ENCODE measurements around the gene MLN.

Gene MLN

GRCh38 chr6:33841070-33841469 is 37.3 kb upstream of the MLN start:
- TF ChIP-seq CTCF (conservative IDR thresholded peaks at IDR 0.05; ENCODE audit: low read length) = no peak
- DNase-seq (ENCODE audit: low read depth) = no peak

GRCh38 chr6:33840048-33840926 is 36.5 kb upstream of the MLN start:
- no peak for TF ChIP-seq CTCF (conservative IDR thresholded peaks at IDR 0.05; ENCODE audit: low read length)
- DNase-seq (ENCODE audit: low read depth) = peak; percentile 96
- no peak overlapping the region for H3K4me3 ChIP-seq (ENCODE audit: low read length)

More at GRCh38 chr6:33841070-33841469, 37.3 kb upstream of the MLN start:
- H3K4me3 ChIP-seq (ENCODE audit: low read length) = no peak overlapping the region

GRCh38 chr6:33839399-33840047 is 35.7 kb upstream of the MLN start:
- no peak for TF ChIP-seq CTCF (conservative IDR thresholded peaks at IDR 0.05; ENCODE audit: low read length)
- no peak overlapping the region for H3K4me3 ChIP-seq (ENCODE audit: low read length)
- no peak for DNase-seq (ENCODE audit: low read depth)

GRCh38 chr6:33838983-33839382 is 35.2 kb upstream of the MLN start:
- DNase-seq (ENCODE audit: low read depth) = no peak
- no peak for TF ChIP-seq CTCF (conservative IDR thresholded peaks at IDR 0.05; ENCODE audit: low read length)
- H3K4me3 ChIP-seq (ENCODE audit: low read length) = no peak overlapping the region

GRCh38 chr6:33837971-33838665 is 34.3 kb upstream of the MLN start:
- H3K4me3 ChIP-seq (ENCODE audit: low read length) = no peak overlapping the region
- DNase-seq (ENCODE audit: low read depth) = peak; percentile 70
- peak; percentile 25 for TF ChIP-seq CTCF (conservative IDR thresholded peaks at IDR 0.05; ENCODE audit: low read length)

GRCh38 chr6:33836806-33837469 is 33.1 kb upstream of the MLN start:
- no peak for TF ChIP-seq CTCF (conservative IDR thresholded peaks at IDR 0.05; ENCODE audit: low read length)
- no peak for DNase-seq (ENCODE audit: low read depth)
- no peak overlapping the region for H3K4me3 ChIP-seq (ENCODE audit: low read length)
